ENCODE measurements around the gene BMI1. TPM values are rescaled to one million over a fixed set of nuclear protein-coding genes. Genes with fewer than 3 reads are reported as not detected.

The BMI1 gene
- total RNA-seq, 4 donors from 2014 or later = 47.7 to 77.0 (median 50.2) TPM

GRCh38 chr10:22334414-22335172 is 13.7 kb downstream of the BMI1 start:
- TF ChIP-seq, protein P1, sequence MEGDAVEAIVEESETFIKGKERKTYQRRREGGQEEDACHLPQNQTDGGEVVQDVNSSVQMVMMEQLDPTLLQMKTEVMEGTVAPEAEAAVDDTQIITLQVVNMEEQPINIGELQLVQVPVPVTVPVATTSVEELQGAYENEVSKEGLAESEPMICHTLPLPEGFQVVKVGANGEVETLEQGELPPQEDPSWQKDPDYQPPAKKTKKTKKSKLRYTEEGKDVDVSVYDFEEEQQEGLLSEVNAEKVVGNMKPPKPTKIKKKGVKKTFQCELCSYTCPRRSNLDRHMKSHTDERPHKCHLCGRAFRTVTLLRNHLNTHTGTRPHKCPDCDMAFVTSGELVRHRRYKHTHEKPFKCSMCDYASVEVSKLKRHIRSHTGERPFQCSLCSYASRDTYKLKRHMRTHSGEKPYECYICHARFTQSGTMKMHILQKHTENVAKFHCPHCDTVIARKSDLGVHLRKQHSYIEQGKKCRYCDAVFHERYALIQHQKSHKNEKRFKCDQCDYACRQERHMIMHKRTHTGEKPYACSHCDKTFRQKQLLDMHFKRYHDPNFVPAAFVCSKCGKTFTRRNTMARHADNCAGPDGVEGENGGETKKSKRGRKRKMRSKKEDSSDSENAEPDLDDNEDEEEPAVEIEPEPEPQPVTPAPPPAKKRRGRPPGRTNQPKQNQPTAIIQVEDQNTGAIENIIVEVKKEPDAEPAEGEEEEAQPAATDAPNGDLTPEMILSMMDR (IDR thresholded peaks at IDR 0.05; ENCODE audit: low read depth) = no peak

DNA sequence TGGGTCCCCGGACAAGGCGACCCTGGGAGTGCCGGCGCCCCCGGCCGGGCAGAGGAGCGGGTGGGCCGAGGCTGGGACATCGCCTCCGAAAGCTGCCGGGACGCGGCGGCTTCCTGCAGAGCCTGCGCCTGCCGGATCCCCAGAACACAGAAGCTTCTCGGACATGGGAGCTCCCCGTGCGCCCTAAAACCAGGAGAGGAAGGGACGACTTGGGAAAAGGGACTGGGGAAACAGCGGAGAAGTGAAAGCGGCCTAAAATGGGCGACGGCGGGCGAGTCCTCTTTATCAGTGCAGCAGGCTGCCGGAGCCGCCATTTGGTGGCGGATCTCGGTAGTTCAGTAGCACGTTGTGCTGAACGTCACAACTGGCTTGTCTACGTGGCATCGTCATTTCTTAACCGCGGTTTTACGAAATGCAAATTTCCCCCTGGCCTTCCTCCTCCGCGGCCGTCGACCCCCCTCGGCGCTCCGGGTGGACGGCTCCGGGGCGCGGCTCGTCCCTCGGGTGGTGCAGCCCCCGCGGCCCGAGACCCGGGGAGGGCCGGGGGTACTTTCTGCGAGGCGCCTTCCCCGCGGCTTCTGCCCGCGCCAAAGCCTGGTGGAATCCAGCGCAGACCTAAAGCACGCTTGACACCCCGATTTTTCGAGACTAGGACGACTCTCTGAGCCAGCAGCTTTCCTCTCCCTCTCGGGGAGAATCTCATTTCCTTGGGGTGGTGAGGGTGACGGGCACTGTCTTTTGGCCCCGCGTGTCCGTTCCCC is 14.5 kb downstream of the BMI1 start:
- TF ChIP-seq, protein P1 (IDR thresholded peaks at IDR 0.05; ENCODE audit: low read depth) = no peak

DNA sequence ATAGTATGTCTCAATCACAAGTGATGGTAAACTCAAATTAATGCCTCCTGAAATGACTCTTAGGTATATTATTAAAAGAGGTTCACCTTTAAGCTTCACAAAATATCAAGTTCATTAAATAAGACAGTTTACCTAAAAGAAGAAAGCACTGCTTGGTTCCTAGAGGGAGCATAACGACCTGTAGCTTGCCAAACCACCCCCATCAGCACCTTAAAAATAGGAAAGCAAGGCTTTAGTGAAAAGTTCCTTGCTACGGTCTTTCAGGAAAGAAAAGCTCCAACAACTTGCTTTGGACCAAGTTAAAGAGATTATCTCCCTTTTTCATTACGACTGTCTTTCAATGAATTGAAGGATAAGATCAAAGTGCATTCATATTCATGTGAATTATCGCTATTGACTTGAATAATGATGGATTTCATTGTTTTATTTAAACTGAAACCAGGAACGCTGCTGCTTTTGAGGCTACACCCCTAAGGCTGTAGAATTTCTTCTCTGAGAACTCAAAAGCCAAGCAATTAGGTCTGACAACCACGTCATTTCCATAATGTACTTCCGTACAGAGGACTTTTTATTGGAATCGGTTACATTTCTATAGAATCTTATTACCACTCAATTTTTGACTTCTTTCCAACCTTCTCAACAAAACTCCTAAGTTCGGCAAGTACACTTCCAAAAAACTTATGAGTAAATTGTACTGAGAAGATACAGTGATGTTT is 17.4 kb downstream of the BMI1 start:
- TF ChIP-seq, protein P1 (IDR thresholded peaks at IDR 0.05; ENCODE audit: low read depth) = no peak

GRCh38 chr10:22338931-22339330 is 18.0 kb downstream of the BMI1 start:
- TF ChIP-seq, protein P1 (IDR thresholded peaks at IDR 0.05; ENCODE audit: low read depth) = no peak

DNA sequence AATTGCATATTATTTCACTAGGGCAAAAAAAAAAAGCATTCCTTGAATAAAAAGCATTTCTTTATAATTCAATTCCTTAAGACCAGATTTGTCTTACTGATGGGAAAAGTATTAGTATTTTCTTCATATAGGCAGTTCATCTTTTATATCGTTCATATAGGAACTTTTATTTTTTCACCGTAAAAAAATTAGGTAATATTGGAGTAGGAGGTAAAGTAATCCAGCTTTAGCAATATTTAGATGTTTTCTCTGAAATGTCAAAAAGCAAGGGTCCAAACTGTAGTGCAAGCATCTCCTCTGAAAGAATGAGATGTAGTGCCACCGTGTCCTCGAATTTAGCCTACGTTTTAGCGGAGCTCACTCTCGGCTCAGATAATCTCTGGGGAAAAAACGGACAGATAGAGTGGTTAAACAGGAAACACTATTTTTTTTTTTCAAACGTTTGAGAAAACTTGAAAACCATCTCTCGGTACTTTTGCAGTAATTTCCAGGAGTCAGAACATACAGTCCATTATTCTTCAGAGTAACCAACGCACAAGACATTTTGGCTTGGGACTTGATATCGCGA is 18.9 kb downstream of the BMI1 start:
- TF ChIP-seq, protein P1 (IDR thresholded peaks at IDR 0.05; ENCODE audit: low read depth) = no peak

GRCh38 chr10:22340329-22341189 is 19.7 kb downstream of the BMI1 start:
- TF ChIP-seq, protein P1 (IDR thresholded peaks at IDR 0.05; ENCODE audit: low read depth) = no peak
